HG03432 (cell line): ENCODE results near the gene CFAP43.

ENCODE experiments used
- ATAC-seq: cut with Tn5 transposase; IDR thresholded peaks from one replicate; pipeline ENCODE4 v1.9.1; 2021; ENCODE audit warnings: mild to moderate bottlenecking, moderate library complexity; ENCODE audit not compliant: unreplicated experiment

The CFAP43 gene

GRCh38 chr10:104142081-104142480, 90.1 kb downstream of the CFAP43 start:
- no peak for ATAC-seq

GRCh38 chr10:104139221-104139620, 92.9 kb downstream of the CFAP43 start:
- no peak for ATAC-seq

- ATAC-seq = no peak
These were observed 94.0 kb downstream of the CFAP43 start for GRCh38 chr10:104138131-104138530.

- ATAC-seq = no peak
These were observed 102.1 kb downstream of the CFAP43 start for GRCh38 chr10:104130041-104130440.

- ATAC-seq = no peak
These were observed 104.0 kb downstream of the CFAP43 start for GRCh38 chr10:104128214-104128613.

GRCh38 chr10:104127411-104127810, 104.8 kb downstream of the CFAP43 start:
- ATAC-seq = peak; percentile 47

- ATAC-seq = no peak
These were observed 108.8 kb downstream of the CFAP43 start for GRCh38 chr10:104123397-104123796.

GRCh38 chr10:104122225-104123107, 109.7 kb downstream of the CFAP43 start:
- peak; percentile 1 for ATAC-seq

GRCh38 chr10:104121485-104122224, 110.5 kb downstream of the CFAP43 start, which contains the start of gene SFR1:
SFR1 (plus strand) TSS chr10:104122171; CDS start chr10:104122184, 13 bp downstream.
- peak; percentile 94 for ATAC-seq

- ATAC-seq = peak; percentile 37
These were observed 111.2 kb downstream of the CFAP43 start for GRCh38 chr10:104120903-104121484.

GRCh38 chr10:104120512-104120902, 111.7 kb downstream of the CFAP43 start:
- ATAC-seq = no peak

- ATAC-seq = no peak
These were observed 112.2 kb downstream of the CFAP43 start for GRCh38 chr10:104119996-104120395.

GRCh38 chr10:104117839-104118323, 114.3 kb downstream of the CFAP43 start:
- ATAC-seq = no peak

- ATAC-seq = no peak
These were observed 118.7 kb downstream of the CFAP43 start for GRCh38 chr10:104113376-104113956.

GRCh38 chr10:104109908-104110662, 122.1 kb downstream of the CFAP43 start:
- ATAC-seq = peak; percentile 98

GRCh38 chr10:104104926-104105325, 127.2 kb downstream of the CFAP43 start:
- ATAC-seq = no peak

GRCh38 chr10:104104418-104104817, 127.7 kb downstream of the CFAP43 start:
- ATAC-seq = no peak

- ATAC-seq = peak; percentile 53
These were observed 128.2 kb downstream of the CFAP43 start for GRCh38 chr10:104103956-104104355.

GRCh38 chr10:104101902-104102301, 130.3 kb downstream of the CFAP43 start:
- ATAC-seq = no peak

GRCh38 chr10:104100795-104101194, 131.4 kb downstream of the CFAP43 start:
- ATAC-seq = no peak
